GM06990 (cell line): Measurements from ENCODE around the gene RBM44.

ENCODE experiments used
- DNase-seq: peaks from one replicate; pipeline ENCODE4 v3.0.0-alpha.2; 2011; ENCODE audit not compliant: insufficient read length; ENCODE audit errors: extremely low read depth
- H3K27me3 ChIP-seq: replicated peaks from 2 replicates; pipeline ENCODE4 v1.6.0; 2011; ENCODE audit warnings: low read length; ENCODE audit not compliant: control insufficient read depth, insufficient read depth
- H3K36me3 ChIP-seq: 2 replicates; pipeline ENCODE4 v1.5.1; 2011; ENCODE audit warnings: low read length; ENCODE audit not compliant: control insufficient read depth, insufficient read depth
- H3K4me3 ChIP-seq: replicated peaks from 2 replicates; pipeline ENCODE4 v1.5.1; 2011; ENCODE audit warnings: low read depth, mild to moderate bottlenecking, control low read depth, low read length
- TF ChIP-seq, protein P1 (sequence below): IDR thresholded peaks from 2 replicates; pipeline ENCODE4 v1.5.1; 2011; ENCODE audit warnings: low read length, control low read depth, mild to moderate bottlenecking, inconsistent platforms; ENCODE audit not compliant: insufficient read depth, poor library complexity, severe bottlenecking

RBM44 gene

DNA sequence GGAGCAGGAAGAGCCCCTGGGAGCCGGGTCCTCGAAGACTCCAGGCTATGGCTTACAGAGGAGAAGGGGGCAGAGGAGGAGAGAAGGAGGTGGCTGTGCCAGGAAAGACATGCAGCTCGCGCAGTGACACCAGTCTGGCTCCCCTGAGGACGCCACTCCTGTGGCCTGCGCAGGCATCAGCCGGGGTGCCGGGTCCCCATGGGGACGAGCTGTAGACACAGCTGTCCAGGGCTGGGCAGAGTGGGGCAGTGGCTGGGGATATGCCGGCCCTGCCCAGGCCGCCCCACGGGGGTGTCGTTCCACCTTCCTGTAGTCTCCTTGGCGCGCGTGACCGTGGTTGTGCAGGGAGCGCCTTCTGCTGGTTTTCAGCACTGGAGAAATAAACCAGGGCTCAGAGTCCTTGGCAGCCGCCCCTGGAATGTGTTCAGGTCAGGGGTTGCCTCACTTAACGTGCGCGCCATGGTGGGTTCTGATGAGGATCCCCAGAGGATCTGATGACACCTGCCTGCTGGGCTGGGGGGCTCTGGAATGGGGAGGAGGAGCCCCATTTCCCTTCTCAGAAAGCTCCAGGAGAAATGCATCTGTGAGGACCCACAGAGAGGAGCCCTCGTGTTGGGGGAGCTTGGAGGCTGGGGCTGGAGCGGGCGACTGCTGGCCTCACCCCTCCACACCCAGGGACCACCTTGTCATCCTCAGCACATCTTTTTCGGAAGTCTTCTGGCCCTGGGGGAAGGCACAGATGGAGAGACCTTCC, 87.5 kb downstream of the RBM44 start:
- H3K27me3 ChIP-seq, result no peaks in the 10 kb centered on the region
- no peak overlapping the region for H3K4me3 ChIP-seq
- no peaks in the 10 kb centered on the region for H3K36me3 ChIP-seq
- TF ChIP-seq, protein P1, sequence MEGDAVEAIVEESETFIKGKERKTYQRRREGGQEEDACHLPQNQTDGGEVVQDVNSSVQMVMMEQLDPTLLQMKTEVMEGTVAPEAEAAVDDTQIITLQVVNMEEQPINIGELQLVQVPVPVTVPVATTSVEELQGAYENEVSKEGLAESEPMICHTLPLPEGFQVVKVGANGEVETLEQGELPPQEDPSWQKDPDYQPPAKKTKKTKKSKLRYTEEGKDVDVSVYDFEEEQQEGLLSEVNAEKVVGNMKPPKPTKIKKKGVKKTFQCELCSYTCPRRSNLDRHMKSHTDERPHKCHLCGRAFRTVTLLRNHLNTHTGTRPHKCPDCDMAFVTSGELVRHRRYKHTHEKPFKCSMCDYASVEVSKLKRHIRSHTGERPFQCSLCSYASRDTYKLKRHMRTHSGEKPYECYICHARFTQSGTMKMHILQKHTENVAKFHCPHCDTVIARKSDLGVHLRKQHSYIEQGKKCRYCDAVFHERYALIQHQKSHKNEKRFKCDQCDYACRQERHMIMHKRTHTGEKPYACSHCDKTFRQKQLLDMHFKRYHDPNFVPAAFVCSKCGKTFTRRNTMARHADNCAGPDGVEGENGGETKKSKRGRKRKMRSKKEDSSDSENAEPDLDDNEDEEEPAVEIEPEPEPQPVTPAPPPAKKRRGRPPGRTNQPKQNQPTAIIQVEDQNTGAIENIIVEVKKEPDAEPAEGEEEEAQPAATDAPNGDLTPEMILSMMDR, result no peak
- DNase-seq, result no peak

DNA sequence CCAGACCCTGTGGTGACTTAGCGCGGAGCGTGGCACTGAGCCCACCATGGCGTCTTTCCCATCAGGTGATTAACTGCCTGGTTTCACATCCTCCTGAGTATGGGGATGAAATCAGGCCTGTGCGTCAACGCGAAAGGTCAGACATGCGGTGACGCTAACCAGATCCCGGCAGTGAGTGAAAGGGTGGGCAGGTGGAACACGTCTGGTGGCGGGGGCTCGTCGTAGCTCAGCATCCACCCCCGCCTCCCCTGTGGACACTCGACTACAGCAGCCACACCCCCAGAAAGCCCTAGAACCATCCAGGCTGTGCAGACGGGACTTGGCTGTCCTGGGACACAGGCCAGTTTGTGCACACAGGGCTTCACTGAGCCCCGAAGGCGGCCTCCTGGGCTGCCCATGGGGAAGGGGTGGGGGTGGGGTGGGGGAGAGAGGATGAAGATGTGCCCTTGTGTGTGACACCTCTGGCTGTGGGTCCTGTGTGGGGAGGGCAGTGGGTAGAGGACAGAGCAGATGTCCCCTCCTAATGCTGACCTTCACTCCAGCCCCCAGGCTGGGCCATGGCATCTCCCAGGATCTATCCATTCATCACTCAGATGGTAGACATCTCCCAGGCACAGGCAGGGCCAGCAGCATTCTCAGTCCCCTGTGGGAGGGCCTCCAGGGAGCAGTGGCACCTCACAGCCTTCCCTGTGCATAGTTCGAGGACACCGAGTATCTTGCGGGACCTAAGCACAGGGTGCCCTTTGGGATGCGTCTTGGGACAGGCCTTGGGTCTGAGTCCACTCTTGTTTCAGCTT, 88.3 kb downstream of the RBM44 start:
- Histone ChIP-seq H3K4me3 (no peak overlapping the region), H3K27me3 (no peaks in the 10 kb centered on the region), H3K36me3 (no peaks in the 10 kb centered on the region)
- TF ChIP-seq, protein P1, result no peak
- no peak for DNase-seq

GRCh38 chr2:237888389-237888788, 89.8 kb downstream of the RBM44 start:
- TF ChIP-seq, protein P1, result no peak
- H3K36me3 ChIP-seq, result no peaks in the 10 kb centered on the region
- no peak for DNase-seq
- H3K4me3 ChIP-seq, result no peak overlapping the region
- no peaks in the 10 kb centered on the region for H3K27me3 ChIP-seq

- Histone ChIP-seq H3K27me3 (no peaks in the 10 kb centered on the region), H3K36me3 (no peaks in the 10 kb centered on the region), H3K4me3 (no peak overlapping the region)
- TF ChIP-seq, protein P1, result no peak
- no peak for DNase-seq
Measured at GRCh38 chr2:237889016-237889415, 90.4 kb downstream of the RBM44 start.

DNA sequence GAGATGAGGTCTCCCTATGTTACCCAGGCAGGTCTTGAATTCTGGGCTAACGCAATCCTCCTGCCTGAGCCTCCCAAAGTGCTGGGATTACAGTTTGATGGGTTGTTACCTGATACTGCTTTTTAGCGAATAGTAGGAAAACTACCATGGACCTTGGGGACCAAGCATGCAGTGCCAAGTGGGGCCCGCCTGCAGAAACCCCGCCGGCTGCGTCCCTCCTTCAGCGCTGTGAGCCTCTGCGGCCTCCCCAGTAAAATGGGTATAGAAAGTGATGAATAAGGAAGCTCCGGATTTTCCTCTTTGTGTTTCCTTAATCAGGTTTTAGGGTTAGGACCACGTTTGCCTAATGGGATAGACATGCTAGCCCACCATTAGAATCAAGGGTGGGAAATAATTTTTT, 91.2 kb downstream of the RBM44 start:
- Histone ChIP-seq H3K27me3 (no peaks in the 10 kb centered on the region), H3K36me3 (no peaks in the 10 kb centered on the region), H3K4me3 (no peak overlapping the region)
- TF ChIP-seq, protein P1, result no peak
- DNase-seq, result no peak
